CD4-positive, alpha-beta T cell (primary cell): ENCODE data around the gene SERTAD3. TPM values are rescaled to one million over a fixed set of nuclear protein-coding genes. Genes with fewer than 3 reads are reported as not detected.

ENCODE experiments used
- ATAC-seq: fragments of 200-7000 bp; cut with Tn5 transposase; one replicate; pipeline ENCODE4 v1.10.0; 2022; ENCODE audit warnings: mild to moderate bottlenecking; ENCODE audit not compliant: poor library complexity
- CTCF ChIA-PET: fragments of 350-600 bp; sonication (Branson Sonifier 250); formaldehyde crosslinking; loops from one replicate; lab custom pipeline; 2021; ENCODE audit warnings: antibody characterized with exemption, inconsistent platforms; lab: Charles Lee
- POLR2A ChIA-PET: fragments of 350-600 bp; sonication (Branson Sonifier 250); formaldehyde crosslinking; loops from one replicate; lab custom pipeline; 2021; ENCODE audit warnings: antibody characterized with exemption, inconsistent platforms; lab: Charles Lee
- DNase-seq, 14 experiments: peaks; one replicate each; pipeline ENCODE4 v3.0.0-alpha.2; 2013 to 2020; ENCODE audit warnings: mixed read lengths in 2 of 14
- H3K27ac ChIP-seq, 2 donors: one replicate each; pipeline versions ENCODE4 v1.5.1 to v1.7.0; 2013; ENCODE audit warnings: low read length in 2 of 2, low read depth in 1 of 2, mild to moderate bottlenecking in 1 of 2
- H3K27me3 ChIP-seq, 2 experiments: 1 replicate in 1 of 2; 2 replicates in 1 of 2; pipeline versions ENCODE4 v1.6.1 to v1.7.0; 2013; ENCODE audit warnings: low read length in 2 of 2, control low read depth in 1 of 2, mild to moderate bottlenecking in 1 of 2, moderate library complexity in 1 of 2; ENCODE audit not compliant: insufficient read depth in 2 of 2, control insufficient read depth in 1 of 2
- H3K36me3 ChIP-seq: one replicate; pipeline ENCODE4 v1.6.1; 2013; ENCODE audit warnings: low read length, control low read depth; ENCODE audit not compliant: insufficient read depth
- H3K4me1 ChIP-seq: one replicate; pipeline ENCODE4 v1.6.1; 2013; ENCODE audit warnings: low read length, control low read depth; ENCODE audit not compliant: insufficient read depth
- H3K4me3 ChIP-seq: one replicate; pipeline ENCODE4 v1.5.1; 2013; ENCODE audit warnings: mild to moderate bottlenecking, low read length, moderate library complexity
- H3K9me3 ChIP-seq, 2 experiments: 1 replicate in 1 of 2; 2 replicates in 1 of 2; pipeline versions ENCODE4 v1.6.1 to v1.7.0; 2013; ENCODE audit warnings: low read length in 2 of 2, mild to moderate bottlenecking in 2 of 2, control low read depth in 1 of 2, moderate library complexity in 1 of 2; ENCODE audit not compliant: control insufficient read depth in 1 of 2, insufficient read depth in 1 of 2
- H3K27ac Mint-ChIP-seq: one replicate; pipeline ENCODE4 v1.8.0; 2020; ENCODE audit warnings: mixed read lengths
- H3K27me3 Mint-ChIP-seq: one replicate; pipeline ENCODE4 v1.8.0; 2021; ENCODE audit warnings: mixed read lengths
- H3K36me3 Mint-ChIP-seq: one replicate; pipeline ENCODE4 v1.8.0; 2021; ENCODE audit warnings: low read depth, mixed read lengths
- H3K4me1 Mint-ChIP-seq: one replicate; pipeline ENCODE4 v1.8.0; 2021; ENCODE audit warnings: low read depth, mixed read lengths
- H3K4me3 Mint-ChIP-seq: one replicate; pipeline ENCODE4 v1.8.0; 2020; ENCODE audit warnings: mild to moderate bottlenecking, mixed read lengths
- H3K9me3 Mint-ChIP-seq: one replicate; pipeline ENCODE4 v1.8.0; 2020; ENCODE audit warnings: mixed read lengths
- intact Hi-C, 2 experiments: fragments of 100-400 bp; cut with DNase I in 1 of 2; cut with micrococcal nuclease in 1 of 2; formaldehyde crosslinking; loops; one replicate each; pipeline versions ENCODE4 v1.15.1 to v1.9.0; 2023 to 2025; cut with DNase I, micrococcal nuclease
- total RNA-seq, 174 experiments: library from RNA in 2 of 174; stranded (reverse) in 2 of 174; gene quantifications; one replicate each; pipeline ENCODE4 v1.2.3 and lab custom pipeline; 2021 to 2026
- TF ChIP-seq, protein P1 (sequence below): fragments of 200-600 bp; IDR thresholded peaks from one replicate; pipeline ENCODE4 v1.8.0; 2022; ENCODE audit warnings: antibody characterized with exemption, mild to moderate bottlenecking

The SERTAD3 gene
- total RNA-seq, 2 experiments from 2014 or later: 17.4 to 19.2 TPM

DNA sequence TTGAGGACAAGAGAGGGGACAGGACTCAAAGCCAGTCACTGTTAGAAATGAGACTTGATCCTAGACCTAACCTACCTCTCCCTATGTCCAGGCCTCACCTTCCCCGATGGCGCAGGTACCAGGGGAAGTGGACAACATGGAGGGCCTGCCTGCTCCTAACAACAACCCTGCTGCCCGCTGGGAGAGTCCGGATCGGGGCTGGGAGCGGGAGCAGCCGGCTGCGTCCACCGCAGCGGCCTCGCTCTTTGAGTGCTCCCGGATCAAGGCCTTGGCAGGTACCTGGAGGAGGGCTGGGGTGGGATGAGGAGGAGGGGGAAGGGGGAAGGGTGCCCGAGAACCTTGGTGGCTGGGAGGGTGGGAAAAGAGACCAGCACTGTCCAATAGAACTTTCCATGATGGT, 28.4 kb upstream of the SERTAD3 start:
- Histone ChIP-seq H3K4me1 (peaks cover 2% of the 10 kb centered on the region), H3K9me3 (no peaks in the 10 kb centered on the region), H3K4me3 (no peak overlapping the region), H3K36me3 (no peaks in the 10 kb centered on the region), H3K27me3 (peaks cover 0 to 13% of the 10 kb centered on the region in 2 experiments), H3K27ac (no peak overlapping the region)
- TF ChIP-seq, protein P1, sequence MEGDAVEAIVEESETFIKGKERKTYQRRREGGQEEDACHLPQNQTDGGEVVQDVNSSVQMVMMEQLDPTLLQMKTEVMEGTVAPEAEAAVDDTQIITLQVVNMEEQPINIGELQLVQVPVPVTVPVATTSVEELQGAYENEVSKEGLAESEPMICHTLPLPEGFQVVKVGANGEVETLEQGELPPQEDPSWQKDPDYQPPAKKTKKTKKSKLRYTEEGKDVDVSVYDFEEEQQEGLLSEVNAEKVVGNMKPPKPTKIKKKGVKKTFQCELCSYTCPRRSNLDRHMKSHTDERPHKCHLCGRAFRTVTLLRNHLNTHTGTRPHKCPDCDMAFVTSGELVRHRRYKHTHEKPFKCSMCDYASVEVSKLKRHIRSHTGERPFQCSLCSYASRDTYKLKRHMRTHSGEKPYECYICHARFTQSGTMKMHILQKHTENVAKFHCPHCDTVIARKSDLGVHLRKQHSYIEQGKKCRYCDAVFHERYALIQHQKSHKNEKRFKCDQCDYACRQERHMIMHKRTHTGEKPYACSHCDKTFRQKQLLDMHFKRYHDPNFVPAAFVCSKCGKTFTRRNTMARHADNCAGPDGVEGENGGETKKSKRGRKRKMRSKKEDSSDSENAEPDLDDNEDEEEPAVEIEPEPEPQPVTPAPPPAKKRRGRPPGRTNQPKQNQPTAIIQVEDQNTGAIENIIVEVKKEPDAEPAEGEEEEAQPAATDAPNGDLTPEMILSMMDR: no peak
- ATAC-seq (no peak), DNase-seq (no peak)
- intact Hi-C loops: no loop called here
- CTCF ChIA-PET: no interaction called here
- H3K4me1 Mint-ChIP-seq: no peaks in the 10 kb centered on the region
- H3K27me3 Mint-ChIP-seq: peaks cover 20% of the 10 kb centered on the region
- no peaks in the 10 kb centered on the region for H3K36me3 Mint-ChIP-seq
- no peak overlapping the region for H3K27ac Mint-ChIP-seq
- POLR2A ChIA-PET: no interaction called here
- no peak overlapping the region for H3K4me3 Mint-ChIP-seq
- H3K9me3 Mint-ChIP-seq: no peaks in the 10 kb centered on the region

- TF ChIP-seq, protein P1: no peak
- DNase-seq: no peak
- ChIA-PET CTCF (no interaction called here), POLR2A (no interaction called here)
- intact Hi-C loops: no loop called here
- no peak overlapping the region for H3K4me3 ChIP-seq
- Mint-ChIP-seq H3K4me1 (peaks cover 7% of the 10 kb centered on the region), H3K27ac (no peak overlapping the region), H3K36me3 (no peaks in the 10 kb centered on the region), H3K9me3 (no peaks in the 10 kb centered on the region), H3K27me3 (peaks cover 27% of the 10 kb centered on the region), H3K4me3 (no peak overlapping the region)
- no peaks in the 10 kb centered on the region for H3K9me3 ChIP-seq
- no peaks in the 10 kb centered on the region for H3K36me3 ChIP-seq
- H3K27me3 ChIP-seq: peaks cover 0 to 16% of the 10 kb centered on the region in 2 experiments
- no peak for ATAC-seq
- peaks cover 14% of the 10 kb centered on the region for H3K4me1 ChIP-seq
- H3K27ac ChIP-seq: no peak overlapping the region
These were observed 27.0 kb upstream of the SERTAD3 start for GRCh38 chr19:40471111-40471510.

DNA sequence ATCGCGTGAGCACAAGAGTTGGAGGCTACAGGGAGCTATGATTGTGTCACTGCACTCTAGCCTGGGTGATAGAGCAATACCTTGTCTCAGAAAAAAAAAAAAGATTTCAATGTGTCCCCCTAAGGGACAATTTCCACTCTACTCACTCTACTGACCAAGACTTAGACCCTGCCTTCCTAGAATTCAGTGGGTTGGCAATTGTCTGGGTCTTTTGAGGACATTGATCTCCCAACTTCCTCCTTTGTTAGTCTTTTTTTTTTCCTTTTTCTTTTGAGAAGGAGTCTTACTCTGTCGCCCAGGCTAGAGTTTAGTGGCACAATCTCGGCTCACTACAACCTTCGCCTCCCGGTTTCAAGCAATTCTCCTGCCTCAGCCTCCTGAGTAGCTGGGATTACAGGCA, 24.9 kb upstream of the SERTAD3 start:
- H3K36me3 ChIP-seq: no peaks in the 10 kb centered on the region
- peak overlapping the region; percentile 56 for H3K4me3 Mint-ChIP-seq
- ChIA-PET CTCF (interaction anchor here (1.0 kb wide), 1 partner anchor 48 kb away, joined by 3 read pairs; no protein-coding TSS in a partner anchor), POLR2A (interaction anchor here (0.7 kb wide), 1 partner anchor 10 kb away, joined by 4 read pairs; no protein-coding TSS in a partner anchor)
- peaks cover 26% of the 10 kb centered on the region for H3K4me1 Mint-ChIP-seq
- no peak overlapping the region for H3K4me3 ChIP-seq
- H3K27me3 Mint-ChIP-seq: peaks cover 25% of the 10 kb centered on the region
- no peak for ATAC-seq
- no peaks in the 10 kb centered on the region for H3K9me3 Mint-ChIP-seq
- no peaks in the 10 kb centered on the region for H3K36me3 Mint-ChIP-seq
- peaks cover 34% of the 10 kb centered on the region for H3K4me1 ChIP-seq
- peaks cover 0 to 16% of the 10 kb centered on the region in 2 experiments for H3K27me3 ChIP-seq
- H3K27ac Mint-ChIP-seq: no peak overlapping the region
- intact Hi-C loops: loop anchor here (5.0 to 10.0 kb wide), 5 partner anchors 64 to 286 kb away; partner anchors contain the start of genes LTBP4 (in 2 of the 2), ACTMAP (in 1 of the 2), C19orf47 (in 1 of the 2) and PLD3 (in 1 of the 2)
- no peak overlapping the region for H3K27ac ChIP-seq
- no peak for DNase-seq
- no peaks in the 10 kb centered on the region for H3K9me3 ChIP-seq
- TF ChIP-seq, protein P1: no peak
